Measurements from ENCODE around the gene GAP43. TPM values are rescaled to one million over a fixed set of nuclear protein-coding genes. Genes with fewer than 3 reads are reported as not detected.

GAP43 gene
- total and polyA plus RNA-seq, 10 donors: 0.14 to 0.38 (median 0.20) TPM; not detected in 7

DNA sequence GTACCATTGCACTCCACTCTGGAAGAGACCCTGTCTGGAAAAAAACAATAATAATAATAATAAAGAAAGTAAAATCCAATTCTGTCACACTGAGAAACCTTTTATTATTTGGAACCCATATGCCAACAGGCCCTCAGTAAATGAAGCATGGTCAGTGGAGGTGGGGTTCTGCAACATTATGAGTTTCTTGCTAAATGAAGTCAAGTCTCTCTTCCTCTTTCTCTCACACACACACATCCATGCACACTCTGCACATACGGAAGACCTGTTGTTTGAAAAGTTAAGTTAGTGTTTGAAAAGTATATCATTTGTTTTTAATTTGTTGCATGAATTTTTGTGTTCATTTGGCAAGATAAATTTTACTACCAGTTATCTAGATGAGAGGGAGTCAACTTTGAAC lies 27.8 kb downstream of the GAP43 start:
- Histone ChIP-seq H3K36me3 (no peaks in the 10 kb centered on the region), H3K27ac (no peak overlapping the region), H3K4me3 (no peak overlapping the region), H3K9me3 (no peaks in the 10 kb centered on the region), H3K27me3 (replicated peaks in 1 of 7) (no peaks in the 10 kb centered on the region), H3K4me1 (peaks cover 0 to 6% (median 0%) of the 10 kb centered on the region in 6 donors)
- no peak for DNase-seq
- intact Hi-C loops (cut with DNase I; ENCODE audit: low total_unique reads): no loop called here
- TF ChIP-seq POLR2AphosphoS5 (IDR thresholded peaks at IDR 0.05): no peak
- 53 to 73% (median 63%) methylated on average over 1 of the region's 1 CpG for WGBS, 5 donors

DNA sequence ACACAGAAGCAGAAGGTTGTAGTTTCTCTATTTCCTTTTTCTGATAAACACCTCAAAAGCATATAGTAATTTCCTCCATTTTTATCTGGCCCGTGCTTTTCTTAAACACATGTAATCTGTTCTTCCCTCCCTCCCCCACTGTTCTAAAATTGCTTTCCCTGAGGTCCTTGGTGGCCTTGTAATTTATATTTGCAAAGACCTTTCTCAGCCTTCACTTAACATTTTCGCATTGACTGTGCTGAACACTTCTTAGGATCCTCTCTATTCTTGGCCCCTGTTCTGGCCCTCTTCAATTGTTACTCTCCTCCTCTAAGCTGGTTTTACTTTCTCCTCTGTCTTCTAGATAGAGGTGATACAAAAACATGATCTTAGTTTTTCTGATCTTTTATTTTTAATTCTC lies 28.3 kb downstream of the GAP43 start:
- Histone ChIP-seq H3K4me1 (peaks cover 0 to 6% (median 0%) of the 10 kb centered on the region in 6 donors), H3K27ac (no peak overlapping the region), H3K4me3 (no peak overlapping the region), H3K27me3 (replicated peaks in 1 of 7) (no peaks in the 10 kb centered on the region), H3K36me3 (no peaks in the 10 kb centered on the region), H3K9me3 (no peaks in the 10 kb centered on the region)
- intact Hi-C loops (cut with DNase I; ENCODE audit: low total_unique reads): no loop called here
- no peak for DNase-seq
- no peak for TF ChIP-seq POLR2A (IDR thresholded peaks at IDR 0.05)
- TF ChIP-seq, protein P1, sequence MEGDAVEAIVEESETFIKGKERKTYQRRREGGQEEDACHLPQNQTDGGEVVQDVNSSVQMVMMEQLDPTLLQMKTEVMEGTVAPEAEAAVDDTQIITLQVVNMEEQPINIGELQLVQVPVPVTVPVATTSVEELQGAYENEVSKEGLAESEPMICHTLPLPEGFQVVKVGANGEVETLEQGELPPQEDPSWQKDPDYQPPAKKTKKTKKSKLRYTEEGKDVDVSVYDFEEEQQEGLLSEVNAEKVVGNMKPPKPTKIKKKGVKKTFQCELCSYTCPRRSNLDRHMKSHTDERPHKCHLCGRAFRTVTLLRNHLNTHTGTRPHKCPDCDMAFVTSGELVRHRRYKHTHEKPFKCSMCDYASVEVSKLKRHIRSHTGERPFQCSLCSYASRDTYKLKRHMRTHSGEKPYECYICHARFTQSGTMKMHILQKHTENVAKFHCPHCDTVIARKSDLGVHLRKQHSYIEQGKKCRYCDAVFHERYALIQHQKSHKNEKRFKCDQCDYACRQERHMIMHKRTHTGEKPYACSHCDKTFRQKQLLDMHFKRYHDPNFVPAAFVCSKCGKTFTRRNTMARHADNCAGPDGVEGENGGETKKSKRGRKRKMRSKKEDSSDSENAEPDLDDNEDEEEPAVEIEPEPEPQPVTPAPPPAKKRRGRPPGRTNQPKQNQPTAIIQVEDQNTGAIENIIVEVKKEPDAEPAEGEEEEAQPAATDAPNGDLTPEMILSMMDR (IDR thresholded peaks at IDR 0.05 in 8 of 11, conservative IDR thresholded peaks at IDR 0.05 in 3 of 11): no peak
- 57 to 69% (median 65%) methylated on average over 2 of the region's 2 CpGs for WGBS, 5 donors

- H3K9me3 ChIP-seq: no peaks in the 10 kb centered on the region
- no peaks in the 10 kb centered on the region for H3K36me3 ChIP-seq
- no peaks in the 10 kb centered on the region for H3K27me3 ChIP-seq (replicated peaks in 1 of 7)
- 41 to 56% (median 53%) methylated on average over 2 of the region's 2 CpGs for WGBS, 5 donors
- TF ChIP-seq POLR2A (IDR thresholded peaks at IDR 0.05): no peak
- TF ChIP-seq POLR2AphosphoS5 (IDR thresholded peaks at IDR 0.05): no peak
- TF ChIP-seq, protein P1 (IDR thresholded peaks at IDR 0.05 in 8 of 11, conservative IDR thresholded peaks at IDR 0.05 in 3 of 11): no peak
- no peak for DNase-seq
- intact Hi-C loops (cut with DNase I; ENCODE audit: low total_unique reads): no loop called here
- H3K4me3 ChIP-seq: no peak overlapping the region
- H3K4me1 ChIP-seq: peaks cover 0 to 15% (median 3%) of the 10 kb centered on the region in 6 donors
- no peak overlapping the region for H3K27ac ChIP-seq
Observed at GRCh38 chr3:115652738-115653137, 29.4 kb downstream of the GAP43 start.

GRCh38 chr3:115655761-115656282 lies 32.5 kb downstream of the GAP43 start:
- Histone ChIP-seq H3K4me1 (peaks cover 0 to 41% (median 21%) of the 10 kb centered on the region in 6 donors), H3K27me3 (replicated peaks in 1 of 7) (peaks cover 0 to 5% (median 0%) of the 10 kb centered on the region in 7 donors), H3K27ac (no peak overlapping the region), H3K36me3 (no peaks in the 10 kb centered on the region), H3K9me3 (no peaks in the 10 kb centered on the region), H3K4me3 (no peak overlapping the region)
- TF ChIP-seq POLR2A (IDR thresholded peaks at IDR 0.05) (no peak), POLR2AphosphoS5 (IDR thresholded peaks at IDR 0.05) (no peak)
- TF ChIP-seq, protein P1 (IDR thresholded peaks at IDR 0.05 in 8 of 11, conservative IDR thresholded peaks at IDR 0.05 in 3 of 11): no peak
- no peak for DNase-seq
- intact Hi-C loops (cut with DNase I; ENCODE audit: low total_unique reads): no loop called here
- WGBS, 5 donors: 87 to 97% (median 88%) methylated on average over 2 of the region's 2 CpGs
